ENCODE data around the gene RIPOR3.

Gene RIPOR3

GRCh38 chr20:50586531-50587232 lies 104.7 kb downstream of the RIPOR3 start:
- DNase-seq = no peak

GRCh38 chr20:50585678-50586077 lies 105.7 kb downstream of the RIPOR3 start:
- no peak for DNase-seq

GRCh38 chr20:50585214-50585613 lies 106.1 kb downstream of the RIPOR3 start:
- no peak for DNase-seq

GRCh38 chr20:50584687-50585086 lies 106.7 kb downstream of the RIPOR3 start:
- no peak for DNase-seq

- no peak for DNase-seq
Measured at GRCh38 chr20:50583442-50584150, 107.7 kb downstream of the RIPOR3 start.

- DNase-seq = no peak
Measured at GRCh38 chr20:50582591-50583234, 108.6 kb downstream of the RIPOR3 start.

- no peak for DNase-seq
Measured at GRCh38 chr20:50582092-50582491, 109.2 kb downstream of the RIPOR3 start.

GRCh38 chr20:50580842-50581544 lies 110.3 kb downstream of the RIPOR3 start:
- no peak for DNase-seq

GRCh38 chr20:50580016-50580747 lies 111.2 kb downstream of the RIPOR3 start:
- peak; percentile 21 for DNase-seq

- DNase-seq = no peak
Measured at GRCh38 chr20:50579511-50579910, 111.8 kb downstream of the RIPOR3 start.

- no peak for DNase-seq
Measured at GRCh38 chr20:50578778-50579165, 112.6 kb downstream of the RIPOR3 start.

GRCh38 chr20:50578061-50578777 lies 113.1 kb downstream of the RIPOR3 start:
- no peak for DNase-seq

GRCh38 chr20:50577175-50578018 lies 113.9 kb downstream of the RIPOR3 start:
- DNase-seq = no peak

GRCh38 chr20:50575865-50576720 lies 115.2 kb downstream of the RIPOR3 start:
- peak; percentile 43 for DNase-seq

GRCh38 chr20:50574586-50574985 lies 116.8 kb downstream of the RIPOR3 start:
- no peak for DNase-seq

- DNase-seq = no peak
Measured at GRCh38 chr20:50574108-50574507, 117.2 kb downstream of the RIPOR3 start.

- DNase-seq = no peak
Measured at GRCh38 chr20:50572938-50573777, 118.2 kb downstream of the RIPOR3 start.

GRCh38 chr20:50571466-50571865 lies 119.9 kb downstream of the RIPOR3 start:
- DNase-seq = no peak

Data from activated effector memory CD4-positive, alpha-beta T cell treated with Interleukin-2 at 50 U/mL for 16 hours (primary cell).